HG03469 (cell line): Measurements from ENCODE around the gene SGIP1.

Experiments
- ATAC-seq: cut with Tn5 transposase; IDR thresholded peaks from one replicate; pipeline ENCODE4 v1.9.1; 2021; ENCODE audit warnings: mild to moderate bottlenecking, moderate library complexity, moderate number of reproducible peaks; ENCODE audit not compliant: unreplicated experiment

Gene SGIP1

DNA sequence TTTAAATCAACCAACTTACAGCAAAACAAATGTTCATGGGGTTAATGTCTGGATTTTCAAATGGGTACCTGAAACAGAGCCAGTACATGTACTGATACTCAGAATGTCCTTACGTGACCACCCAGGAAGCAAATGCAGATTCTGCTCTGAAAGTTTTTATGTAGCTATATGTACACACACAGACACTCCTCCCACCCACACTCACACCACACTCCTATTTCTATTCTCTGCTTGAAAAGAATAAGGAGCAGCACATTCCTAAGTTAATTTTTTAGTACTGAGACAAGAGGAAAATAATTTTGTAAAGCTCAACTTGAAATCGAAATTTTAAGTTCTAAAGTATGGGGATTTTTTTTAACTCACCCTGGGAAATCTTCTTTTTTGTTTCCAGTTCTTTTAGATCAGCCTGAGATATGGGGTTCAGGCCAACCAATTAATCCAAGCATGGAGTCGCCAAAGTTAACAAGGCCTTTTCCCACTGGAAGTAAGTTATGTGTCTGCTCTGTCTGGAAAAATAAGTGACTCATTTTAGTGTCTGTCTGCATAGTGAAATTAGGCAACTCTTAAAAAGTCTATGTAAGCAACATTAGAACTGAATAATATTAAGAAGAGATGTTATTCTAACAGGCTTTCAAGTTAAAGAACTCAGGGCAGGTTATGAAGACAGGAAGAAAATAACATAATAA is 142.8 kb downstream of the SGIP1 start:
- ATAC-seq, result no peak

DNA sequence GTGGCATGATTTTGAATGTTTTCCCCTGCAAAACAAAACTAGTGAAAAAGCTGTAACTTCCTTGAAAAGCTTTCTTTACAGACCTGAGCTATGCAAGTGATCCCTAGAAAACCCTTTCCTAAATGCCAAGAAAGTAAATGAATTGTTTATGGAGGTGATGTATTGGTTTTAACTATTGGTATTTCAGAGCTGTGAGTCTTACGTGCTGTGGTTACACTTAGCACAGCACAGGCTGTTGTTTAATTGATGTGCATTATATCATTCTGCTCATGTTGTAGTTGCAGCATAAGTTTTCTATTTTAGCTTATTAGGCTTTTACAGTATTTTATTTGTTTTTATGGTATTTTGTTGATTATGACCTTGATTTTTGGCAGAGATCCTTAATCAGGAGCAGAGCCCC is 144.2 kb downstream of the SGIP1 start:
- no peak for ATAC-seq

DNA sequence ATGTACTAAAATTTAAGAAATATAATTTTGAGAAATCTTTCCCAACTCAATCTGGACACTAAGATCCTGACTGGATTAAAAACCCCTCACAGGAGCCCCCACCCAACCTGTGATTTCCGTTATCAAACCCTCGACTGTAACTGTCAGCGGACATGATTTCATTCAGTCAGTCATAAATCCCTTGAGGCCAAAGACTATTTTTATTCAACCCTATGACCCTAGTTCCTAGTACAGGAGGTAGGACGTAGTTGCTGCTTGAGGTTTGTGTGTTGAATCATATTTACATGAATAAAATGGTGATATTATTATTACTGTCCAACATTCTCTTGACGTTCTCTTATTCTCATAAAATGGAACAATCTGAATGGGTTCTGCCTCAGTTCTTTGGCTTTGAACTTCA is 145.2 kb downstream of the SGIP1 start:
- no peak for ATAC-seq

DNA sequence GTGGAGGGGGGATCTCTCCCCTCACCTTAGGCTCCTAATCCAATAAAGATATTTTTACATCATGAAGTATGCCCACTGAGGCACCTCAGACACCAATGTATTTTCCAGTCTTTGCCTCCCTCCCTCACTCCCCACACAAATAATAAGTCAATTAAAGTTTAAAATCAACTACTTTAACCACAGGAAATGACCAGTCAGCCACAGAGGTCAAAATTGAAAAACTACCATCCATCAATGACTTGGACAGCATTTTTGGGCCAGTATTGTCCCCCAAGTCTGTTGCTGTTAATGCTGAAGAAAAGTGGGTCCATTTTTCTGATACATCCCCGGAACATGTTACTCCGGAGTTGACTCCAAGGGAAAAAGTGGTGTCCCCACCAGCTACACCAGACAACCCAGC is 147.7 kb downstream of the SGIP1 start:
- no peak for ATAC-seq

DNA sequence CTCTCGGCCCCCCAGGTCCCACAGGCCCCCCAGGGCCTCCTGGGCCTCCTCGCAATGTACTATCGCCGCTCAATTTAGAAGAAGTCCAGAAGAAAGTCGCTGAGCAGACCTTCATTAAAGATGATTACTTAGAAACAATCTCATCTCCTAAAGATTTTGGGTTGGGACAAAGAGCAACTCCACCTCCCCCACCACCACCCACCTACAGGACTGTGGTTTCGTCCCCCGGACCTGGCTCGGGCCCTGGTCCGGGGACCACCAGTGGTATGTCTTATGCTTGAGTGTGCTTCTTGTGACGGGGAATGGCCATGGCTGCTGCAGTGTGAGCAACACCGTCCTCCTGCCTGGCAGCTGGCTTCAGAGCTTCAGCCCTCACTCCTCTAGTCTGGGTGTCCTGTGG is 148.2 kb downstream of the SGIP1 start:
- no peak for ATAC-seq

DNA sequence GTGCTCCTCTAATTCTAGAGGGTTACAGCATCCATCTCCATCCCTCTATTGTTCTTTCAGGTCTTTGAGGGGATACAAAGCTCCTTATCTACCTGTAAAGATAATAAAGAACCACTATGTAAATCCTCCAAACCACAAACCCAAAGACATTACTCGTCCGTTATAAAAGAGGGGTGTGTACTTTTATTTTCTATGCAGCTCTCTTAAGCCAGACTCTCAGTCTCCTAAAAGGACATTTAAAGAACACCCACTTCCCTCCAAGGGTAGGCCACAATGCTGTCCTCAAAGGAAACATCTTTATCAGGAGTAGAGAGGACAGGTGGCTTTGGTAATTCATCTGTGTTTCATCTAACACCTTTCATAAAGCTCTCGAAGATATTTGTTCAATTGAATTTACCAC is 150.4 kb downstream of the SGIP1 start:
- no peak for ATAC-seq

DNA sequence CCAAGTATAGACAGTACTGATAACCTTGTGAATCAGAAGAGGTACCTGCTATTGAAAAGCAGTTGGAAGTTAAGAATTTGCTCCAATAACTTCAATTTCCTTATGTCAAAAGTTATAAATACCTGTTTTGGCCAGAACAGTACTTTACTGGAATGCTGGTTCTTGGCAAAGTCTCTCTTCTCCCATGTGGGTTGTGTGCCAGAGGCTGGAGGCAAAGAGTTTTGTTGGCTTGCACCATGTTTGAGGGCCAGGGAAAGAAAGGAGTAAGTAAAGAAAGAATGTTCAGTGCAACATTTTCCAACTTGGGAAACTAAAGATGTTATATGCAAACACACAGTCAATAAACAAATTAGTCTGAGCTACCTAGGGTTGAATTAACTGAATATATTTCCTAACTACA is 151.3 kb downstream of the SGIP1 start:
- no peak for ATAC-seq

DNA sequence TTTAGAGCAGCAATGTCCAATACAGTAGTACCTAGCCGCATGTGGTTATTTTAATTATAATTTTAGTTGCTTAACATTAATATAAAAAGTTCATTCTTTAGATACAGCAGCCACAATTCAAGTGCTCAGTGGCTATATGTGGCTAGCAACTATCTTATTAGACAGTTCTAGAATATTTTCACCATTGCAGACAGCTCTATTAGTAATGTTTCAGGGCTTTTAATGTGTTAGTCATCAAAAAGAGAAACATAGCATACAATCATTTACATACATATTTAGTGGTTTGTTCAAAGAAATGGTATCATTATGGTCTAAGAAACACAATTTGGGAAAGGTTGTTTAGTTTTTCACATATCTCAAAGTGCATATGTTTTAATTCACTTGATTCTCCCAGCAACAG is 151.7 kb downstream of the SGIP1 start:
- no peak for ATAC-seq

DNA sequence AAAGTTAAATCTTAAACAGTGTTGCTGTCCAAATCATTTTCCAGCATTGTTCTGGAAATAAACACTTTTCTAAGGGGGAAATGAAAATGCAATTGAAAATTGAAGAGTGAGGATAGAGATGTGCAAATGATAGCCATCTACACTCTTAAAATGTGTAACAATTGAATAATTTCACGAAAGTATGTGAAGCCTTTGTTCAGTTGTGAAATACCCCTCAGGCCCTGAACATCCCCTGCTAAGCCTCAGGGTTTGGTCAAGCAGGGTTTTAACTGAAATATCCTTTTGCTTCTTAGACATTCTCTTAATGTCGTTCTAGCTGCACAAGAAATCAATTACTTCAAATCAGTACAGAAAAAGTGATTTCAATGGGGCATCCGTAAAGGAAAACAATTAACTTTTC is 152.5 kb downstream of the SGIP1 start:
- no peak for ATAC-seq

DNA sequence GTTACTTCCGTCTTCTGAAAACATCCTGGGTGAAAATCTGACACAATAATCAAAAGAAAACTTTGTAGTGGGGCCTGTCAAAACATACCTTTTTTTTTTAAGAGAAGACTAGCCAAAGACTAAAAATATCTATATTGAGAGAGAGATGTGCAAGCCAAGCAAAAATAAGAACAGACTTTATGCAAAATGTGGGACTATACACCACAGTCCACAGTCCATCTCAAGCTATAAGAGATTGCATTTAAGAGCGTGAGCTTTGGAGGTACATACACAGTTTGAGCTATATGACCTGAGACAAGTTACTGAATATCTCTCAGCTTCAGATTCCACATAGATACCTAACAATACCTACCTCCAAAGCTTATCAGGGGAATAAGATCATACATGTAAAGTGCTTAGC is 153.4 kb downstream of the SGIP1 start:
- ATAC-seq, result no peak

DNA sequence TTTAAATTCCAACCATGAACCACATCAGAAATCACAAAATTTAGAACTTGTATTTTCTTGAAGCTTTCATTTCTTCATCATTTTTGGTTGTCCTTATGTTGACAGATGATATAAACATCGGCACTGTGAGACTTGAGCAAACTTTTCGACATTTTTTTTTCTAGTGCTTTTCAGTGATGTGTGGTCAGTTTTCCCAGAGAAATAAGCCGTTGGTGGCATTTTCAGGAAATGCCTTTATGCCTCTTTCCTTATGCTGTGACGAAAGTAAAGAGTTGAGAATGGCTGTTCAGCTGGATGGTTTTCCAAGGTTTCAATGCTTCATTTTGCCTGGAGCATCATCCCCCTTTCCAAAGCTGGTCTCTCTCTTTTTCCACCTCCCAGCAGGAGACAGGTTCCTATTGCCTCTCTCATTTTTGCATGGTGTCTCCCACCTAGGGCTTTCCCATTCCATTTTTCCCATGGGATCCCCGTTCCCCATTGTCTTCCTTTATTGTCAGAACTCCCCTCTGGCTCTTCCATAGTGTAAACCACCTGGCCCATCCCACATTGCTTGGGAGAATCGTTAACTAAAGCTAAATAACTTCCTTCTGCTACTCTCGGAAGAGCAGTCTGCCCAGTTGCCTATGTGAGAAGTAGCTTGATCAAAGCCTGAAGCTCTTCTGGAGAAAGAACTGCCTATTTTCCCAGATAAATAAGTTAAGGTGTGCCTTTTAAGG is 156.9 kb downstream of the SGIP1 start:
- ATAC-seq, result no peak

DNA sequence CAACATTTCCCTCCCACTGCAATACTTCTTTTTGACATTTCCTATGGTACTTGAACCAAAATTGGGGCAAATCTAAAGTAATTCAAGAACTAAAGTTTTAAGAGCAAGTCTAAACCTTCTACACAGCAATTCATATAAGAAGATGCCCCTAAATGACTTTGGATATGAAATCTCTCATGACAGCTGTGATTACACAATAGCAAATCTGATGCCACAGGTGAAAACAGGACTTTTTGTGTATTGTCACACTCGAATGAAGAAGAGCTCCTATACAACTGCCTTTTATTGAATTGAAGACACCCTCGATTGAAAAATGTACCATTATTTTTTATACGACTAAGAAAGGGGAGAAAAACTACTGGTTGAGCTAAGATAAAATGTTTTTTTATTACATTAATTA is 158.7 kb downstream of the SGIP1 start:
- no peak for ATAC-seq

DNA sequence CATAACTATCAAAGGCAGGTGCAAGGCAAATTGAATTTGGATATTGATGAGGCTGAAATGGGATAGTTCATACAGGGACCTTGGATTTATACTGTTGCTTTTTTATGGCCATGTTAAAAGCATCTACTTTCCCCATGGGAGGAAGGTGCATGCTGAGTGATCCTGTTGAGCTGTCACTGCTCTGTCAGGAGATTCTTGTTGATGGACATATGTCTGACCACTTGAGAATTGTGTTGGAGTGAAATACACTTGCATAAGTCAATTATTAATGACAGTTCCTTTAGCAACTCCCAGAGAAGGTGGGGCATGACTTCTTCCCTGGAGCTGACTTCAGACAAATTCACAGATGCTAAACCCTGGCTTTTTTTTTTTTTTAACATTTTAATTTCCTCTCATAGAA is 159.9 kb downstream of the SGIP1 start:
- no peak for ATAC-seq

DNA sequence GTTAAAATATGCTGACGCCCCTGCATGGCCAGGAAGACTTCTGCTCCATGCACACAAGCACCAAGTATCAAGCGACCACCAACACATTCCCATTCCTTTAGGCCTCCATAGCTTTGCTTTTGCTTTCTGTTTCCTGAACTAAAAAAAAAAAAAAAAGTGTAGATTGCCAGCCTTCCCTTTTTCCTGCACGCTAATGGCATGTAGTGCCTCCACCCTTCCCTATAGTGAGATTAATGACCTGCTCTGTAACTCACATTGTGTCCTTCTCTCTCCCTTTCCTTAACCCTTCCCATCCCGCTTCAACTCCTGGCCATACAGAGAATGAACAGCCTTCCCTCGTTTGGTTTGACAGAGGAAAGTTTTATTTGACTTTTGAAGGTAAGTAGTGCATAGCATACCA is 161.2 kb downstream of the SGIP1 start:
- ATAC-seq, result no peak

DNA sequence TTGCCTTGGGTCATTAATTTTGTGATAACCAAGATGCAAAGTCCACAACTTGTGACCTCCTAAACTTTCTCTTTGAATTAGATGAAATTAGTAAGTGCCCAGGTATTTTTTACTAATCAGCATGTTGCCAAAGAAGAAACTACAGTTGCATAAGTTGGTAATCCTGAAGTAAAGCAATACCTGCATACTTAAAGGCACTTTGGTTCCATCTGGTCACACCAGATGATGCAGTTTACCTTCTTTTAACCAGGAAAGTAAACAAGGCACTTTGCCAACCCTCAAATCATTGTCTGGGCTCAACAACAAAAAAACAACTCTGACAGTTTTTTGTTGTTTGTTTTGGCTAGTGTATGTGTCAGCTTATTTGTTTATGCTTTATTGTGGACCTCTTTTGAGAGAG is 162.8 kb downstream of the SGIP1 start:
- no peak for ATAC-seq

DNA sequence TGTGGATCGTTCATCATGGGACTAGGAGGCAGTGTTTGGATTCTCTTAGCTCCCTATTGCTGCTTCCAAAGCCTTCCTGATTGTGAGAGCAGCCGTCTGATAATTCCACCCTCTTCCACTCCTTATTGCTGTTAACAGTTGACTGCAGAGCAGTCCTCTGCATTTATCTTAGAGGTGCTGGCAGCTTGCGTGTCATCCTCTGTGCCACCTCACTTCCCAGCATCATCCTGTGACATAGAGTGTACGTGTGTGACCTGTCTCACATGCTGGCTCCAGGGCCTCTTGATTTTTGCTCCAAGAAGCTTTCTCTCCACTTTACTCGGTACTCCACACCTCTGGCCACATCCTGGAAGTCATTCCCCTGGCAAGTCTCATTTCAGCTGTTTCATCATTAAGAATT is 165.3 kb downstream of the SGIP1 start:
- ATAC-seq, result no peak

DNA sequence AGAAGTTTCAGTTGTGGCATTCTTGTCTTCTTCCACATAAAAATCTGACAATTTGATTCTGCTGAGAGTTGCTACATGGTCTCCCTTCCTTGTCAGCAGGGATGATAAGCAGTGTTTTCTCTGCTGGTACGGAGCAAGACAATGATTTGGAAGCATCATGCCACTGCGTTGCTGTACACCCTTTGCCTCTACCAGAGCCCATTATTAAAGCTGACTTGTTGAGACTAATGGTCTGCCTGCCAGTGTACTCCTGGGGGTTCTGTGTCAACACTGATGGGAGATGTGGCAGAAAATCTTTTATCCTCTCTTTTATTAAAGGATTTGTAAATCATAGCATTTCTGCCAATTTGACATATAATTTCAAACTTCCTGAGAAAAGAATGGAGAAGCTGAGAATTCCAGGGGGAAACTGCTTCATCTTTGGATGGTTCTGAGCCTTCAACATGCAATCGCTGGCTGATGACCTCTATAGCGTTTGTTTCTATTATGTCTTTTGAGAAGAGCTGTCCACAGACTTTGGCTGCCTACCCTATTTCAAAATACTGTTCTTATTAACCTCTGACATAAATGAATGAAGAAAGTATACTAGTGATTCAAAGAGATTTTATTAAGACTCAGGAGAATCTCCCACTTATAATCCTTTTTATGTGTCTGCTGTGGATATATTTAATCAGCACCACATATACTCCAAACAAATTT is 170.4 kb downstream of the SGIP1 start:
- no peak for ATAC-seq

DNA sequence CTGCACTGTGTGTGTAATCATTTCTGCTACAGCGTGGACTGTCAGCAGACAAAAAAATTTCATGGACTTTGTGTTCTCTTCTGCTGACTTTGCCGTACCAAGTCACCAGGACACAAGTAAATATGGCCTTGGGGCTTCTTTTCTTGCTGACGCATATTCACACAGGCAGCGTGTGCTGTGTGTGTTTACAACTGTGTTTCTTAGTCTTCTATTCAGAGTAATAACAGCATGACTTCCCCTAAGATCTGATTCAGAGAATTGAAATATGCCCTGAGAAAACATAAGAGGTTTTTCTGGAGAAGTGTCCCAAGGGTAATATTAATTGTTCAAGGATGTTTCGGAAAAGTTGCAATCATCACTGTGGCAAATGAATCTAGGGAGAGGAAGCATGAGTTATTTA is 171.2 kb downstream of the SGIP1 start:
- ATAC-seq, result no peak

DNA sequence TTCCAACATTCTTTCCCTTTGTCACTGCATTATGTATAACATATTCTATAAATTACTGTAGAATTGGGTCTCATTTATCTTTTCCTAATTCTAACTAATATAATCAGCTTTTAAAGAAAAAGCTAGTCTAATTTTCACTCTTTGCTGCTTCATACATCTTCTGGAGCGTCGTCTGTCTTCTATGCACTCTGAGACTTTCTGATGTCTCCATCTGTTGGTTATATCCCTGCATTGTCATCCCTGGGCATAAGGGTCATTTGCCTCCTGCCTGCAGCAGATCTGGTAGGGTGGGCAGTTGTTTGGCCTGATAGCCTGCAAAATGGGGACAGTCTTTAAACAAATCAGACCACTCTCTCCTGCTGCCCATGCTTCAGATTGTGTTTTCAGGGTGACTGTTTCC is 177.5 kb downstream of the SGIP1 start:
- ATAC-seq, result no peak

DNA sequence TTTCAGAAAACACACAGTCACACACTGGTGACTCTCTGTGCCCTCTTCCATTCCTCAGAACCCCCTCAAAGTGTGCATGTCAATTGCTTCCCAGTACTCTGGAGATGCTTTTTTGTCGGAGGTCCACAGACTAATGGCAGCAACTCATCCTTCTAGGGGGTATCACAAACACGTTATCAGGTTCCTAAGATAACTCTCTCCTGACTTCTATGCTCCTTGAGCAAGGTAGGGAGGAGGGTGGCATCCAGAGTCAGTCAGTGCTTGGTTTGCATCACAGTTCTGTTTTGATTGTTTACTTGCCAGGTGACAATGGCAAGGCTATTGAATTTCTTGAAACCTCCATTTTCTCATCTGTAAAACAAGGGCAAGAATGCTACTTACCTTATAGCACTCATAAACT is 178.9 kb downstream of the SGIP1 start:
- no peak for ATAC-seq

DNA sequence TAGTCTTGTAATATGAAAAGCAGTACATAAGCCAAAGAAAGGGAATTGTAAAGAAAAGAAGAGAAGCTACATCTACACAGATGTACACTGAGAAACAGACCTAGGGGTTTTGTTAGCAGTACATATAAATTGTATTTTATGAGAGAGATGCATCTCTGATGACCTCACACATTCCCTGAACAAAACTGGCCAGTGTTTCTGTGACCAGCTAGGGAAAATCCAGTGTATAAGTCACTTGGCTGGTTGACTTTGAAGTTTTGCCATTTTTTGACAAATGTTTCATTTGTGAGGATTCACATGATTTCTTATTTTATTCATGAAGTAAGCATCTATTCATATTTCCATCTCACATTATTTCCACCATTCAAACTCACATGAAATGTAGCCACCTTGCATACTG is 190.0 kb downstream of the SGIP1 start:
- ATAC-seq, result no peak
